ACC112 (cell line): Measurements from ENCODE around the gene SDK2.

Experiments
- H2AFZ ChIP-seq: fragments of 200-600 bp; sonication (generic); one replicate; pipeline ENCODE4 v1.6.0; 2017; ENCODE audit warnings: antibody characterized with exemption, low read length; ENCODE audit not compliant: unreplicated experiment
- H3K27ac ChIP-seq: fragments of 200-600 bp; sonication (generic); 2 replicates; pipeline ENCODE4 v1.5.1; 2014; ENCODE audit warnings: low read depth, mild to moderate bottlenecking, antibody characterized with exemption, low read length, moderate library complexity
- H3K27me3 ChIP-seq: fragments of 200-600 bp; sonication (generic); 2 replicates; pipeline ENCODE4 v1.6.1; 2014; ENCODE audit warnings: mild to moderate bottlenecking, antibody characterized with exemption, low read length, moderate library complexity, mixed read lengths; ENCODE audit not compliant: insufficient read depth
- H3K36me3 ChIP-seq: fragments of 200-600 bp; sonication (generic); 2 replicates; pipeline ENCODE4 v1.6.1; 2016; ENCODE audit warnings: mild to moderate bottlenecking, antibody characterized with exemption, low read length, moderate library complexity, mixed read lengths; ENCODE audit not compliant: insufficient read depth
- H3K4me1 ChIP-seq: fragments of 200-600 bp; sonication (generic); one replicate; pipeline ENCODE4 v1.6.1; 2016; ENCODE audit warnings: low read length, mixed read lengths; ENCODE audit not compliant: insufficient read depth, unreplicated experiment, control insufficient read depth
- H3K4me3 ChIP-seq: fragments of 200-600 bp; sonication (generic); 2 replicates; pipeline ENCODE4 v1.5.1; 2014; ENCODE audit warnings: mild to moderate bottlenecking, low read depth, low read length
- H3K79me2 ChIP-seq: fragments of 200-600 bp; sonication (generic); one replicate; pipeline ENCODE4 v1.6.0; 2016; ENCODE audit warnings: low read length; ENCODE audit not compliant: control insufficient read depth, unreplicated experiment, insufficient read depth

SDK2 gene

GRCh38 chr17:73356561-73357170 is 287.6 kb downstream of the SDK2 start:
- Histone ChIP-seq H3K4me1 (peaks cover 7% of the 10 kb centered on the region), H3K27ac (no peak overlapping the region), H3K27me3 (no peaks in the 10 kb centered on the region)

GRCh38 chr17:73354423-73355284 is 289.6 kb downstream of the SDK2 start:
- Histone ChIP-seq H3K36me3 (no peaks in the 10 kb centered on the region), H3K4me3 (no peak overlapping the region), H3K4me1 (peaks cover 7% of the 10 kb centered on the region), H3K27ac (no peak overlapping the region), H2AFZ (no peak overlapping the region), H3K27me3 (no peaks in the 10 kb centered on the region), H3K79me2 (no peaks in the 10 kb centered on the region)

More at GRCh38 chr17:73356561-73357170, 287.6 kb downstream of the SDK2 start:
- Histone ChIP-seq H3K36me3 (no peaks in the 10 kb centered on the region), H2AFZ (no peak overlapping the region), H3K4me3 (no peak overlapping the region), H3K79me2 (no peaks in the 10 kb centered on the region)

DNA sequence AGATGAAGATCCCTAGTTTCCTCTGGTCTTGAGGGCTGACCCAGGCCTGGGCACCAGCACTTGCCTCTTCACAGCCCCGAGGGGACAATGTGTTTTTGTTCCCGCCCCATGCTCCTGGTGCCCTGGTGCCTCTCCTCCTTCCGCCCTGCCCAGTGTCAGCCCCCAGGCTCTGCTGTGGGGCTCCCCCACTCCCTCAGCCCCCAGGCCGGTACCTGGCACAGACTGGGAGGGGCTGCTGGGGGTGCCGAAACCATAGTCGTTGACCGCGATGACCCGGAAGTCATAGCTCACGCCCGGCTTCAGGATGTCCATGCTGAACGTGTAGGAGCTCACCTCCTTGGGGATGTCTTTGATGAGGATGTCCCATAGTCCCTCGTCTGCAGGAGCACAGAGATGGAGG is 292.0 kb downstream of the SDK2 start:
- Histone ChIP-seq H2AFZ (no peak overlapping the region), H3K79me2 (no peaks in the 10 kb centered on the region), H3K4me3 (no peak overlapping the region), H3K36me3 (no peaks in the 10 kb centered on the region), H3K27me3 (no peaks in the 10 kb centered on the region), H3K27ac (no peak overlapping the region), H3K4me1 (peaks cover 7% of the 10 kb centered on the region)

- Histone ChIP-seq H3K4me1 (peaks cover 7% of the 10 kb centered on the region), H3K4me3 (no peak overlapping the region), H2AFZ (no peak overlapping the region), H3K27me3 (no peaks in the 10 kb centered on the region), H3K36me3 (no peaks in the 10 kb centered on the region), H3K27ac (no peak overlapping the region), H3K79me2 (no peaks in the 10 kb centered on the region)
Measured at GRCh38 chr17:73351764-73352163, 292.5 kb downstream of the SDK2 start.

- no peak overlapping the region for H3K4me3 ChIP-seq
- no peaks in the 10 kb centered on the region for H3K36me3 ChIP-seq
- no peaks in the 10 kb centered on the region for H3K79me2 ChIP-seq
- H3K4me1 ChIP-seq = peaks cover 3% of the 10 kb centered on the region
- H3K27me3 ChIP-seq = no peaks in the 10 kb centered on the region
- H2AFZ ChIP-seq = no peak overlapping the region
- H3K27ac ChIP-seq = no peak overlapping the region
Measured at GRCh38 chr17:73350864-73351263, 293.4 kb downstream of the SDK2 start.

- H3K4me1 ChIP-seq = no peaks in the 10 kb centered on the region
- no peaks in the 10 kb centered on the region for H3K27me3 ChIP-seq
- H3K79me2 ChIP-seq = no peaks in the 10 kb centered on the region
- no peak overlapping the region for H3K27ac ChIP-seq
- no peak overlapping the region for H2AFZ ChIP-seq
- H3K36me3 ChIP-seq = no peaks in the 10 kb centered on the region
- H3K4me3 ChIP-seq = no peak overlapping the region
Measured at GRCh38 chr17:73349647-73350046, 294.6 kb downstream of the SDK2 start.

- Histone ChIP-seq H3K4me1 (peaks cover 4% of the 10 kb centered on the region), H3K27me3 (no peaks in the 10 kb centered on the region), H3K4me3 (no peak overlapping the region), H3K36me3 (no peaks in the 10 kb centered on the region), H3K27ac (no peak overlapping the region), H3K79me2 (no peaks in the 10 kb centered on the region), H2AFZ (no peak overlapping the region)
Measured at GRCh38 chr17:73349138-73349537, 295.1 kb downstream of the SDK2 start.

DNA sequence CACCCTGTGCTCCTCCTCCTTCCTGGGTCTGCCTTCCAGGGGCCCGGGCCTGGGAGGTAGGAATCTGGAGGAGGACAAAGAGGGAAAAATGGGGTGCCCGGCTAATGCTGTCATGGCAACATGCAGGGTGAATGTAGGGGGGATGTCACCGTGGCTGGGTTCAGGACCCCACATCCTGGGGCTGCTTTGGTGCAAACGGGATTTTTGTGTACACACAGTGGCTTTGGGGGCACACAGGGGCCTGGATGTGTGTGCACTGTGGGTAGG is 295.5 kb downstream of the SDK2 start:
- H3K4me3 ChIP-seq = no peak overlapping the region
- H3K27me3 ChIP-seq = no peaks in the 10 kb centered on the region
- no peak overlapping the region for H3K27ac ChIP-seq
- H3K79me2 ChIP-seq = no peaks in the 10 kb centered on the region
- no peak overlapping the region for H2AFZ ChIP-seq
- peaks cover 8% of the 10 kb centered on the region for H3K4me1 ChIP-seq
- no peaks in the 10 kb centered on the region for H3K36me3 ChIP-seq

DNA sequence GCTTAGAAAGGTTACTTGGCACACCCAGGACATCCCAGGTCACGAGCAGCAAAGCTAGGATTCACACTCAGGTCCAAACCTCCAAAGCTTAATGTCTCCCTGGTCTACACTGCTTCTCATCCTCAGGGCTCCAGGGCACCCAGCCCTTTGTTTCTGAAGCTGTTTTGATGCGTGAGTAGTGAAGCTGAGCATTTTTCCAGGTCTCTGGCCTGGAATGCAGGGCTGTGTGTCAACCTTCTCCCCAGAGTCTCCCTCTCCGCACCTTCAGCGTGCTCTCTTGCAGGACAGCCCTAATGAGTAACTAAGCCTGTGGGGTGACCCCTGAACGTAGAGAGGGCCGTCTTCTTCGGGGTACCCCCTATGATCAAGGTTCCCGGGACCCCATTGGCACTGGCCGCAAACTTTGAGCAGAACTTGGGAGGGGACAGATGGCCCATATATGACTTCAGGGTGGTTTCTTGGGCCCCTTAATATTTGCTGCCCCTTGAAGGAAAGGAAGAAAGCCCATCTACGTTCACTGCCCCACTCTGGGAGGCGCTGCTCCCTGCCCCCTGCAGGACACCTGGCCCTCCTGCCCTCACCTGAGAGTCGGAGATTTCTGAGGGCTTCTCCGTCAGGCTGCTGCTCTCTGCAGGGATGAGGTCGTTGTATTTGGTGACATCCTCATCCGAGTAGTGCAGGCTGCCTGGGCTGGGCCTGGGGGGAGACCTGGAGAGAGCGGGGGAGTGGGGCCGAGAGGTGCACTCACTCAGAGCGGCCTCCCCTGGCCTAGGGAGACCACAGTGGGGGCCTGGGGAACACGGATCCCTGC is 296.0 kb downstream of the SDK2 start:
- Histone ChIP-seq H2AFZ (no peak overlapping the region), H3K27ac (no peak overlapping the region), H3K36me3 (no peaks in the 10 kb centered on the region), H3K4me1 (peaks cover 13% of the 10 kb centered on the region), H3K79me2 (no peaks in the 10 kb centered on the region), H3K4me3 (no peak overlapping the region), H3K27me3 (no peaks in the 10 kb centered on the region)

GRCh38 chr17:73347351-73347750 is 296.9 kb downstream of the SDK2 start:
- H3K4me3 ChIP-seq = no peak overlapping the region
- H3K36me3 ChIP-seq = no peaks in the 10 kb centered on the region
- peaks cover 19% of the 10 kb centered on the region for H3K4me1 ChIP-seq
- no peaks in the 10 kb centered on the region for H3K79me2 ChIP-seq
- no peak overlapping the region for H3K27ac ChIP-seq
- H3K27me3 ChIP-seq = no peaks in the 10 kb centered on the region
- H2AFZ ChIP-seq = no peak overlapping the region
